ENCODE data around the gene RNF111. TPM values are rescaled to one million over a fixed set of nuclear protein-coding genes. Genes with fewer than 3 reads are reported as not detected.

The RNF111 gene
- polyA plus RNA-seq, 2 of the 4 experiments (the other 2 are of a cell fraction), result 25.0 to 42.7 TPM

- TF ChIP-seq NFE2L2 (conservative IDR thresholded peaks at IDR 0.05; ENCODE audit: low read length), result no peak
- no peak for TF ChIP-seq CHD2 (IDR thresholded peaks at IDR 0.05; ENCODE audit: low read length, partially characterized antibody)
- no peak for TF ChIP-seq NR3C1 (IDR thresholded peaks at IDR 0.05)
- no peak for TF ChIP-seq HMGXB4 (CRISPR knock-in tag; IDR thresholded peaks at IDR 0.05; ENCODE audit: borderline replicate concordance)
- no peak for TF ChIP-seq JUN (IDR thresholded peaks at IDR 0.05)
- no peak for TF ChIP-seq JUNB (IDR thresholded peaks at IDR 0.05)
- no peak for TF ChIP-seq BHLHE40 (IDR thresholded peaks at IDR 0.05; ENCODE audit: low read depth, low read length)
- no peak for TF ChIP-seq EHF (CRISPR knock-in tag; IDR thresholded peaks at IDR 0.05)
- TF ChIP-seq MYC (IDR thresholded peaks at IDR 0.05; ENCODE audit: borderline replicate concordance, low read length), result no peak
- TF ChIP-seq EP300 (IDR thresholded peaks at IDR 0.05), result no peak
- no peak for ATAC-seq
- no peaks in the 10 kb centered on the region for H3K9me3 ChIP-seq
- peak; percentile 67 for FAIRE-seq
- no peak for DNase-seq (ENCODE audit: low read depth in 1 of 2, low spot score in 1 of 2)
- no peak overlapping the region for H3K4me3 ChIP-seq
- POLR2A ChIA-PET, result interaction anchor here (0.5 kb wide), 1 partner anchor 21 kb away, joined by 4 read pairs; no protein-coding TSS in a partner anchor
- CTCF ChIA-PET, result interaction anchor here (1.1 kb wide), 1 partner anchor 28 kb away, joined by 3 read pairs; no protein-coding TSS in a partner anchor
- peaks cover 5% of the 10 kb centered on the region; the same call in 1 of the 3 replicates for H3K4me1 ChIP-seq
- H3K4me2 ChIP-seq, result no peak overlapping the region
- no peak overlapping the region for H3K27ac ChIP-seq
Observed at GRCh38 chr15:59020322-59020721, 32.9 kb downstream of the RNF111 start.

GRCh38 chr15:59022188-59022587 is 34.7 kb downstream of the RNF111 start:
- Histone ChIP-seq H3K4me2 (no peak overlapping the region), H3K9me3 (no peaks in the 10 kb centered on the region), H3K27ac (no peak overlapping the region), H3K4me1 (peaks cover 5% of the 10 kb centered on the region; the same call in 1 of the 3 replicates), H3K4me3 (no peak overlapping the region)
- ATAC-seq (no peak), FAIRE-seq (no peak), DNase-seq (ENCODE audit: low read depth in 1 of 2, low spot score in 1 of 2) (no peak)
- ChIA-PET POLR2A (no interaction called here), CTCF (interaction anchor here (1.0 to 3.5 kb wide), 2 partner anchors 11 to 53 kb away, joined by 3 to 10 read pairs; no protein-coding TSS in a partner anchor)
- 96% methylated on average over 1 of the region's 1 CpG for WGBS (ENCODE audit: missing lambda C conversion rate)
- TF ChIP-seq CHD2 (IDR thresholded peaks at IDR 0.05; ENCODE audit: low read length, partially characterized antibody), result no peak
- no peak for TF ChIP-seq EHF (CRISPR knock-in tag; IDR thresholded peaks at IDR 0.05)
- no peak for TF ChIP-seq TFCP2L1 (CRISPR knock-in tag; IDR thresholded peaks at IDR 0.05)
- TF ChIP-seq FOSL2 (IDR thresholded peaks at IDR 0.05), result no peak
- no peak for TF ChIP-seq FOSL2 (CRISPR knock-in tag; IDR thresholded peaks at IDR 0.05)
- TF ChIP-seq GATA3 (IDR thresholded peaks at IDR 0.05; ENCODE audit: borderline replicate concordance), result no peak
- TF ChIP-seq ZFP36 (IDR thresholded peaks at IDR 0.05; ENCODE audit: borderline replicate concordance, partially characterized antibody), result no peak
- TF ChIP-seq, protein P1, sequence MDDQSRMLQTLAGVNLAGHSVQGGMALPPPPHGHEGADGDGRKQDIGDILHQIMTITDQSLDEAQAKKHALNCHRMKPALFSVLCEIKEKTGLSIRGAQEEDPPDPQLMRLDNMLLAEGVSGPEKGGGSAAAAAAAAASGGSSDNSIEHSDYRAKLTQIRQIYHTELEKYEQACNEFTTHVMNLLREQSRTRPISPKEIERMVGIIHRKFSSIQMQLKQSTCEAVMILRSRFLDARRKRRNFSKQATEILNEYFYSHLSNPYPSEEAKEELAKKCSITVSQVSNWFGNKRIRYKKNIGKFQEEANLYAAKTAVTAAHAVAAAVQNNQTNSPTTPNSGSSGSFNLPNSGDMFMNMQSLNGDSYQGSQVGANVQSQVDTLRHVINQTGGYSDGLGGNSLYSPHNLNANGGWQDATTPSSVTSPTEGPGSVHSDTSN (IDR thresholded peaks at IDR 0.05), result no peak
- TF ChIP-seq, protein P2, sequence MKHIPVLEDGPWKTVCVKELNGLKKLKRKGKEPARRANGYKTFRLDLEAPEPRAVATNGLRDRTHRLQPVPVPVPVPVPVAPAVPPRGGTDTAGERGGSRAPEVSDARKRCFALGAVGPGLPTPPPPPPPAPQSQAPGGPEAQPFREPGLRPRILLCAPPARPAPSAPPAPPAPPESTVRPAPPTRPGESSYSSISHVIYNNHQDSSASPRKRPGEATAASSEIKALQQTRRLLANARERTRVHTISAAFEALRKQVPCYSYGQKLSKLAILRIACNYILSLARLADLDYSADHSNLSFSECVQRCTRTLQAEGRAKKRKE (CRISPR knock-in tag; IDR thresholded peaks at IDR 0.05; ENCODE audit: low read depth), result no peak
- TF ChIP-seq BCL3 (IDR thresholded peaks at IDR 0.05), result no peak
- TF ChIP-seq USF2 (IDR thresholded peaks at IDR 0.05), result no peak
- TF ChIP-seq TP53 (CRISPR knock-in tag; IDR thresholded peaks at IDR 0.05), result no peak
- no peak for TF ChIP-seq HOXB5 (CRISPR knock-in tag; IDR thresholded peaks at IDR 0.05)
- no peak for TF ChIP-seq NR3C1 (IDR thresholded peaks at IDR 0.05)
- no peak for TF ChIP-seq SREBF2 (IDR thresholded peaks at IDR 0.05)
- TF ChIP-seq ZNF302 (CRISPR knock-in tag; IDR thresholded peaks at IDR 0.05), result no peak
- no peak for TF ChIP-seq POLR2A (IDR thresholded peaks at IDR 0.05; ENCODE audit: low read length)
- TF ChIP-seq, protein P3, sequence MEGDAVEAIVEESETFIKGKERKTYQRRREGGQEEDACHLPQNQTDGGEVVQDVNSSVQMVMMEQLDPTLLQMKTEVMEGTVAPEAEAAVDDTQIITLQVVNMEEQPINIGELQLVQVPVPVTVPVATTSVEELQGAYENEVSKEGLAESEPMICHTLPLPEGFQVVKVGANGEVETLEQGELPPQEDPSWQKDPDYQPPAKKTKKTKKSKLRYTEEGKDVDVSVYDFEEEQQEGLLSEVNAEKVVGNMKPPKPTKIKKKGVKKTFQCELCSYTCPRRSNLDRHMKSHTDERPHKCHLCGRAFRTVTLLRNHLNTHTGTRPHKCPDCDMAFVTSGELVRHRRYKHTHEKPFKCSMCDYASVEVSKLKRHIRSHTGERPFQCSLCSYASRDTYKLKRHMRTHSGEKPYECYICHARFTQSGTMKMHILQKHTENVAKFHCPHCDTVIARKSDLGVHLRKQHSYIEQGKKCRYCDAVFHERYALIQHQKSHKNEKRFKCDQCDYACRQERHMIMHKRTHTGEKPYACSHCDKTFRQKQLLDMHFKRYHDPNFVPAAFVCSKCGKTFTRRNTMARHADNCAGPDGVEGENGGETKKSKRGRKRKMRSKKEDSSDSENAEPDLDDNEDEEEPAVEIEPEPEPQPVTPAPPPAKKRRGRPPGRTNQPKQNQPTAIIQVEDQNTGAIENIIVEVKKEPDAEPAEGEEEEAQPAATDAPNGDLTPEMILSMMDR (IDR thresholded peaks at IDR 0.05), result no peak
- TF ChIP-seq, protein P4, sequence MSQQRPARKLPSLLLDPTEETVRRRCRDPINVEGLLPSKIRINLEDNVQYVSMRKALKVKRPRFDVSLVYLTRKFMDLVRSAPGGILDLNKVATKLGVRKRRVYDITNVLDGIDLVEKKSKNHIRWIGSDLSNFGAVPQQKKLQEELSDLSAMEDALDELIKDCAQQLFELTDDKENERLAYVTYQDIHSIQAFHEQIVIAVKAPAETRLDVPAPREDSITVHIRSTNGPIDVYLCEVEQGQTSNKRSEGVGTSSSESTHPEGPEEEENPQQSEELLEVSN (IDR thresholded peaks at IDR 0.05; ENCODE audit: borderline replicate concordance, low read depth), result no peak
- TF ChIP-seq FOSB (CRISPR knock-in tag; IDR thresholded peaks at IDR 0.05), result no peak
- TF ChIP-seq MAX (IDR thresholded peaks at IDR 0.05), result no peak
